ENCODE data around the gene ATP1A4. TPM values are rescaled to one million over a fixed set of nuclear protein-coding genes. Genes with fewer than 3 reads are reported as not detected.
A peak's percentile ranks its signal among the peaks of the same experiment; 100 is the strongest.

The ATP1A4 gene
- total and polyA plus RNA-seq, 9 of the 15 experiments (the other 6 are each of a cell fraction or from before 2014, with no cell fraction given), result 0.07 TPM; not detected in 8

GRCh38 chr1:160108888-160109662, 42.3 kb upstream of the ATP1A4 start (continued):
- TF ChIP-seq ZNF318 (IDR thresholded peaks at IDR 0.05; ENCODE audit: borderline replicate concordance in 1 of 2, low read depth in 1 of 2) (no peak), IRF9 (tag; IDR thresholded peaks at IDR 0.05) (peak; percentile 91), ZNF668 (CRISPR knock-in tag; IDR thresholded peaks at IDR 0.05) (no peak), MXI1 (IDR thresholded peaks at IDR 0.05; ENCODE audit: low read depth, low read length) (no peak), CTCF (IDR thresholded peaks at IDR 0.05 in 2 of 3, conservative IDR thresholded peaks at IDR 0.05 in 1 of 3; ENCODE audit: insufficient read depth in 2 of 3, low read depth in 1 of 3, low read length in 3 of 3) (peak; percentile 47 to 67 (median 59); a peak in 5 of 6 replicates), EHMT2 (IDR thresholded peaks at IDR 0.05) (peak; percentile 76; the same call in 1 of the 2 replicates), SMARCE1 (IDR thresholded peaks at IDR 0.05) (no peak), NEUROD1 (IDR thresholded peaks at IDR 0.05; ENCODE audit: borderline replicate concordance, low read depth, low read length, partially characterized antibody) (no peak), THRA (IDR thresholded peaks at IDR 0.05) (no peak), ZBTB9 (CRISPR knock-in tag; IDR thresholded peaks at IDR 0.05) (no peak), CEBPB (tag; IDR thresholded peaks at IDR 0.05) (peak; percentile 87)

Measured in K562 (cell line).